Panc1 (cell line): Measurements from ENCODE around the gene TOB2. TPM values are rescaled to one million over a fixed set of nuclear protein-coding genes. Genes with fewer than 3 reads are reported as not detected.

Experiments used
- ATAC-seq: fragments of 200-7000 bp; cut with Tn5 transposase; 2 replicates; pipeline ENCODE4 v1.9.1; 2020; ENCODE audit warnings: mild to moderate bottlenecking, moderate library complexity
- BruUV-seq: library from RNA; stranded (reverse); fragments of 400-500 nt; replicated peaks from 2 replicates; lab custom pipeline; 2021; lab: Mats Ljungman, UMichigan
- CTCF ChIA-PET: fragments of 300-600 bp; sonication (Branson Sonifier 250); formaldehyde crosslinking; loops from one replicate; lab custom pipeline; 2022; ENCODE audit warnings: antibody characterized with exemption; lab: Charles Lee
- POLR2A ChIA-PET: fragments of 300-600 bp; sonication (Branson Sonifier 250); formaldehyde crosslinking; loops from one replicate; lab custom pipeline; 2022; ENCODE audit warnings: antibody characterized with exemption; lab: Charles Lee
- DNase-seq: peaks from one replicate; pipeline ENCODE4 v3.0.0-alpha.2; 2010; ENCODE audit warnings: low read depth, low spot score
- H3K27ac ChIP-seq: 2 replicates; pipeline ENCODE4 v1.5.1; 2011; ENCODE audit warnings: mild to moderate bottlenecking, low read length, inconsistent platforms
- H3K27me3 ChIP-seq: fragments of 200-500 bp; sonication (Bioruptor generic); 2 replicates; pipeline ENCODE4 v1.6.0; 2014; ENCODE audit warnings: low read length, inconsistent platforms; ENCODE audit not compliant: control insufficient read depth, insufficient read depth
- H3K36me3 ChIP-seq: fragments of 200-500 bp; sonication (Bioruptor generic); 2 replicates; pipeline ENCODE4 v1.5.1; 2014; ENCODE audit warnings: inconsistent platforms, mild to moderate bottlenecking, low read length, moderate library complexity; ENCODE audit not compliant: control insufficient read depth, insufficient read depth
- H3K4me1 ChIP-seq: 2 replicates; pipeline ENCODE4 v1.5.1; 2011; ENCODE audit warnings: inconsistent platforms, mild to moderate bottlenecking, low read length, moderate library complexity; ENCODE audit not compliant: control insufficient read depth, insufficient read depth
- H3K4me3 ChIP-seq, 2 experiments: 2 replicates each; pipeline ENCODE4 v1.5.1; 2011 to 2012; ENCODE audit warnings: low read depth in 2 of 2, low read length in 2 of 2, mild to moderate bottlenecking in 2 of 2, inconsistent platforms in 1 of 2, moderate library complexity in 1 of 2
- H3K9me3 ChIP-seq: fragments of 200-500 bp; sonication (Bioruptor generic); 2 replicates; pipeline ENCODE4 v1.5.1; 2014; ENCODE audit warnings: low read depth, mild to moderate bottlenecking, inconsistent platforms, low read length, moderate library complexity; ENCODE audit not compliant: control insufficient read depth, insufficient read depth
- CTCF ChIP-seq: fragments of 450-650 bp; IDR thresholded peaks from 2 replicates; pipeline ENCODE4 v1.5.1; 2017; ENCODE audit warnings: mild to moderate bottlenecking
- POLR2AphosphoS5 ChIP-seq: IDR thresholded peaks from 2 replicates; pipeline ENCODE4 v1.6.1; 2012; ENCODE audit warnings: mild to moderate bottlenecking, low read depth, low read length, moderate library complexity
- REST ChIP-seq, 2 experiments: IDR thresholded peaks; 2 replicates each; pipeline ENCODE4 v1.6.1; 2011 to 2012; ENCODE audit warnings: low read depth in 2 of 2, control low read depth in 1 of 2, low read length in 1 of 2, mild to moderate bottlenecking in 1 of 2, moderate library complexity in 1 of 2; ENCODE audit not compliant: insufficient read depth in 1 of 2
- SIN3A ChIP-seq: IDR thresholded peaks from 2 replicates; pipeline ENCODE4 v1.6.1; 2012; ENCODE audit warnings: low read depth, mild to moderate bottlenecking, low read length, moderate library complexity, borderline replicate concordance; ENCODE audit not compliant: insufficient read depth
- TCF7L2 ChIP-seq: IDR thresholded peaks from 2 replicates; pipeline ENCODE4 v1.6.1; 2011; ENCODE audit warnings: mild to moderate bottlenecking, low read depth, low read length, inconsistent platforms
- in situ Hi-C: cut with HindIII; loops from 2 replicates; pipeline ENCODE4 v1.10.0; 2016; ENCODE audit warnings: low sequenced_read_pairs, low pct_unique_long_range_greater_than_20kb
- intact Hi-C: fragments of 100-400 bp; cut with micrococcal nuclease; formaldehyde crosslinking; loops from one replicate; pipeline ENCODE4 v1.10.0; 2022; ENCODE audit not compliant: unreplicated experiment
- total RNA-seq: library from RNA; stranded (reverse); gene quantifications from one replicate; pipeline ENCODE4 v1.2.1, GENCODE V29; 2021; ENCODE audit not compliant: unreplicated experiment

TOB2 gene
- total RNA-seq, 1 experiment from 2014 or later = 43.6 TPM

- POLR2A ChIA-PET = no interaction called here
- H3K4me1 ChIP-seq = no peaks in the 10 kb centered on the region
- in situ Hi-C loops = no loop called here
- ATAC-seq (no peak), DNase-seq (no peak)
- no peaks in the 10 kb centered on the region for H3K9me3 ChIP-seq
- H3K36me3 ChIP-seq = no peaks in the 10 kb centered on the region
- no peak overlapping the region for H3K27ac ChIP-seq
- CTCF ChIA-PET = no interaction called here
- intact Hi-C loops = no loop called here
- no peak for TF ChIP-seq CTCF
- no peak for TF ChIP-seq REST (IDR thresholded peaks at IDR 0.05; ENCODE audit: insufficient read depth in 1 of 2, low read depth in 2 of 2, low read length in 1 of 2)
- TF ChIP-seq TCF7L2 = no peak
- no peak for TF ChIP-seq SIN3A
- no peak for TF ChIP-seq POLR2AphosphoS5
- no peak overlapping the region for H3K4me3 ChIP-seq
- no peaks in the 10 kb centered on the region for H3K27me3 ChIP-seq
- BruUV-seq = no TSS peak
Measured at GRCh38 chr22:41488596-41489385, 42.2 kb upstream of the TOB2 start.

GRCh38 chr22:41488076-41488475, 41.5 kb upstream of the TOB2 start:
- BruUV-seq = no TSS peak

More at GRCh38 chr22:41488076-41488475, 41.5 kb upstream of the TOB2 start:
- Histone ChIP-seq H3K36me3 (no peaks in the 10 kb centered on the region), H3K9me3 (no peaks in the 10 kb centered on the region), H3K27ac (no peak overlapping the region), H3K4me3 (no peak overlapping the region), H3K27me3 (no peaks in the 10 kb centered on the region), H3K4me1 (no peaks in the 10 kb centered on the region)
- ChIA-PET CTCF (no interaction called here), POLR2A (no interaction called here)
- TF ChIP-seq POLR2AphosphoS5 = no peak
- TF ChIP-seq TCF7L2 = no peak
- TF ChIP-seq REST (IDR thresholded peaks at IDR 0.05; ENCODE audit: insufficient read depth in 1 of 2, low read depth in 2 of 2, low read length in 1 of 2) = no peak
- in situ Hi-C loops (no loop called here), intact Hi-C loops (no loop called here)
- ATAC-seq (no peak), DNase-seq (no peak)
